NCI-H1417 treated with DMSO at 0.1 percent for 48 hours (cell line): ENCODE results near the gene CDC42.
A peak's percentile ranks its signal among the peaks of the same experiment; 100 is the strongest.

ENCODE experiments used
- DNase-seq: peaks from one replicate; lab custom pipeline; 2025; lab: John Stamatoyannopoulos, UW

The CDC42 gene

GRCh38 chr1:22110016-22110415, 57.5 kb downstream of the CDC42 start:
- DNase-seq: no peak

- no peak for DNase-seq
Measured at GRCh38 chr1:22111115-22111514, 58.6 kb downstream of the CDC42 start.

GRCh38 chr1:22111620-22112019, 59.1 kb downstream of the CDC42 start:
- no peak for DNase-seq

GRCh38 chr1:22112554-22112953, 60.0 kb downstream of the CDC42 start:
- no peak for DNase-seq

- no peak for DNase-seq
Measured at GRCh38 chr1:22114083-22115012, 61.8 kb downstream of the CDC42 start.

- no peak for DNase-seq
Measured at GRCh38 chr1:22115286-22115685, 62.8 kb downstream of the CDC42 start.

GRCh38 chr1:22117238-22117637, 64.7 kb downstream of the CDC42 start:
- DNase-seq: no peak

GRCh38 chr1:22117851-22118250, 65.3 kb downstream of the CDC42 start:
- no peak for DNase-seq

- no peak for DNase-seq
Measured at GRCh38 chr1:22118291-22118992, 65.9 kb downstream of the CDC42 start.

- DNase-seq: no peak
Measured at GRCh38 chr1:22119626-22120468, 67.3 kb downstream of the CDC42 start.

GRCh38 chr1:22120469-22120790, 67.9 kb downstream of the CDC42 start:
- no peak for DNase-seq

- peak; percentile 50 for DNase-seq
Measured at GRCh38 chr1:22121421-22121911, 69.0 kb downstream of the CDC42 start.

GRCh38 chr1:22122273-22123070, 70.0 kb downstream of the CDC42 start:
- no peak for DNase-seq

- DNase-seq: no peak
Measured at GRCh38 chr1:22123071-22123390, 70.5 kb downstream of the CDC42 start.

GRCh38 chr1:22123901-22124404, 71.4 kb downstream of the CDC42 start:
- no peak for DNase-seq

GRCh38 chr1:22124592-22125229, 72.2 kb downstream of the CDC42 start:
- DNase-seq: no peak

- no peak for DNase-seq
Measured at GRCh38 chr1:22126531-22126930, 74.0 kb downstream of the CDC42 start.

GRCh38 chr1:22127248-22127647, 74.7 kb downstream of the CDC42 start:
- no peak for DNase-seq

- DNase-seq: no peak
Measured at GRCh38 chr1:22127731-22128130, 75.2 kb downstream of the CDC42 start.

GRCh38 chr1:22128392-22128791, 75.9 kb downstream of the CDC42 start:
- DNase-seq: no peak
